HG02763 (cell line): Measurements from ENCODE around the gene GPR183.

Experiments used
- ATAC-seq: cut with Tn5 transposase; IDR thresholded peaks from one replicate; pipeline ENCODE4 v1.9.1; 2021; ENCODE audit warnings: mild to moderate bottlenecking, moderate library complexity; ENCODE audit not compliant: unreplicated experiment

Gene GPR183

GRCh38 chr13:99272481-99272880 is 34.7 kb downstream of the GPR183 start:
- ATAC-seq, result no peak

GRCh38 chr13:99271249-99271648 is 36.0 kb downstream of the GPR183 start:
- ATAC-seq, result no peak

- ATAC-seq, result no peak
Observed at GRCh38 chr13:99270518-99270917, 36.7 kb downstream of the GPR183 start.

GRCh38 chr13:99269627-99270241 is 37.5 kb downstream of the GPR183 start:
- peak; percentile 54 for ATAC-seq

GRCh38 chr13:99268822-99269221 is 38.4 kb downstream of the GPR183 start:
- no peak for ATAC-seq

GRCh38 chr13:99267927-99268326 is 39.3 kb downstream of the GPR183 start:
- no peak for ATAC-seq

- no peak for ATAC-seq
Observed at GRCh38 chr13:99266827-99267226, 40.4 kb downstream of the GPR183 start.

GRCh38 chr13:99265821-99266426 is 41.3 kb downstream of the GPR183 start:
- ATAC-seq, result no peak

GRCh38 chr13:99265162-99265800 is 41.9 kb downstream of the GPR183 start:
- no peak for ATAC-seq

- no peak for ATAC-seq
Observed at GRCh38 chr13:99264051-99264450, 43.1 kb downstream of the GPR183 start.

GRCh38 chr13:99263126-99263785 is 43.9 kb downstream of the GPR183 start:
- no peak for ATAC-seq

- no peak for ATAC-seq
Observed at GRCh38 chr13:99261059-99261458, 46.1 kb downstream of the GPR183 start.

- no peak for ATAC-seq
Observed at GRCh38 chr13:99260216-99260615, 47.0 kb downstream of the GPR183 start.

GRCh38 chr13:99258946-99259345 is 48.3 kb downstream of the GPR183 start:
- peak; percentile 56 for ATAC-seq

GRCh38 chr13:99258210-99258860 is 48.9 kb downstream of the GPR183 start, which contains the start of gene GPR18:
GPR18 (minus strand) TSS chr13:99258379; CDS start chr13:99255872, 2,507 bp downstream.
- ATAC-seq, result peak; percentile 89

GRCh38 chr13:99257291-99257690 is 49.9 kb downstream of the GPR183 start:
- ATAC-seq, result no peak

- ATAC-seq, result no peak
Observed at GRCh38 chr13:99256709-99257108, 50.5 kb downstream of the GPR183 start.

- ATAC-seq, result no peak
Observed at GRCh38 chr13:99256283-99256682, 50.9 kb downstream of the GPR183 start.

- ATAC-seq, result no peak
Observed at GRCh38 chr13:99255271-99255670, 51.9 kb downstream of the GPR183 start.

- no peak for ATAC-seq
Observed at GRCh38 chr13:99254830-99255229, 52.4 kb downstream of the GPR183 start.

GRCh38 chr13:99251921-99252320 is 55.3 kb downstream of the GPR183 start:
- ATAC-seq, result no peak
